HG03575 (cell line): Measurements from ENCODE around the gene PEG3.

ENCODE experiments used
- ATAC-seq: cut with Tn5 transposase; IDR thresholded peaks from one replicate; pipeline ENCODE4 v1.9.1; 2021; ENCODE audit not compliant: unreplicated experiment, insufficient number of reproducible peaks, low FRiP score; ENCODE audit errors: extremely low read depth

The PEG3 gene

DNA sequence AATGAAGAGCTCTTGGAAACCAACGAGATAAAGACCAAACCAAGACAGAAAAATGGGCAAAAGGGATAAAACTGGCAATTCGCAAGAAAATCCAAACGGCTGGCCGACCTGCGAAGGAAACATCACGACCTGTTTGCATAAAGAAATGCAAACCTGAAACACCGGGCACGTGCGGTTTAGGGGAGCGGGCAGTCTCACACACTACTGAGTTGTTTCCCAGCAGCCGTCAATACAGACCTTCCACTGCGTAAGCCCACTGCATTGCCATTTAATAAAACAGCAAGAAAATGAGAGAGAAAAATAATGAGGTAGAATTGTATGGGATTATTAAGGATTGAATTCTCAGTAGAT lies 642 bp upstream of the PEG3 start:
- no peak for ATAC-seq

DNA sequence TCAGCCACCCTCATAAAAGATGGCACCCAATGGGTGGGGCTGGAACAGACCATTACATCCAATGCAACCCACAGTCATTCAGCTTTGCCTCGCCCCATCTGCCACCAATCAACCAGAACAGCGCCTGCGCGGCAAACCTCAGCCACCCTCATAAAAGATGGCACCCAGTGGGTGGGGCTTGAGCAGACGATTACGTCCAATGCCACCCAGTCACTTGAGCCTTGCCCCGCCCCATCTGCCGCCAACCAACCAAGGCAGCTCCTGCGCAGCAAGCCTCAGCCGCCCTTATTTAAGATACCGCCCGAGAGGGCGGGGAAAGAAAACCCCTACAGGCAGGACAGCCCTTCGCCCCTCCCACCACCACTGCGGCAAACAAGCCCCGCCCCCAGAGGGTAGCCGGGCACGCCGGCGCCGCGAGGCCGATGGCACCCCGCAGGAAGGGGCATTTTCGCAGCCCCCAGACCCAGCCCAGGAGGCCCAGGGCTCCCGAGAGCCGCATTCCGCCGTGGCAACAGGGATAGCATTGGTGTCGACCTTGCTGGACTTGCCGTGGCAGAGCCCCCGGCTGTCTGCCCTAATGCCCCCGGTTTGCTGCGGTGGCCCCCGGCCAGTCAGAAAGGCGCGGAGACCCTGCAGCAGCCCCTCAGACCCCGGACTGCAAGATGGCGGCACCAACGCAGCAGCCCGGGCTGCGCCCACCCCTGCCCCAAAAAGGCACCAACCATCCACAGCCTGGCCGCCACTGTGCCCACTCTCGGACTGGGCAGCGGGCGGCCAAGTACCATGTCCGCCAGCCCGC lies 675 bp downstream of the PEG3 start:
- no peak for ATAC-seq

DNA sequence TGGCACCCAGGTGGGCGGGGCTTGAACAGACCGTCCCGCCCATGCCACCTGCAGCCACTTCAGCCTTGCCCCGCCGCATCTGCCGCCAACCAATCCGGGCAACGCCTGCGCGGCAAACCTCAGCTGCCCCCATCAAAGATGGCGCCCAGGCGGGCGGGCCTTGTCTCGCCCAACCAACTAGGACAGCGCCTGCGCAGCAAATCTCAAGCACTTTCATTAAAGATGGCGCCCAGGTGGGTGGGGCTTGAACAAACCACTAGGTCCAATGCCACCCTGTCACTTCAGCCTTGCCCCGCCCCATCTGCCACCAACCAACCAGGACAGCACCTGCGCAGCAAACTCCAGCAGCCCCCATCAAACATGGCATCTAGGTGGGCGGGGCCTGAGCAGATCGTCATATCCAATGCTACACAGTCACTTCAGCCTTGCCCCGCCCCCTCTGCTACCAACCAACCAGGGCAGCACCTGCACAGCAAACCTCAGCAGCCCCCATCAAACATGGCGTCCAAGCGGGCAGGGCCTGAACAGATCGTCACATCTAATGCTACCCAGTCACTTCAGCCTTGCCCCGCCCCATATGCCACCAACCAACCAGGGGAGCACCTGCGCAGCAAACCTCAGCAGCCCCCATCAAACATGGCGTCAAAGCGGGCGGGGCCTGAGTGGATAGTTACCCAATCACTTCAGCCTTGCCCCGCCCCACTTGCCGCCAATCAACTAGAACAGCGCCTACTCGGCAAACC lies 1.4 kb downstream of the PEG3 start:
- ATAC-seq = no peak

DNA sequence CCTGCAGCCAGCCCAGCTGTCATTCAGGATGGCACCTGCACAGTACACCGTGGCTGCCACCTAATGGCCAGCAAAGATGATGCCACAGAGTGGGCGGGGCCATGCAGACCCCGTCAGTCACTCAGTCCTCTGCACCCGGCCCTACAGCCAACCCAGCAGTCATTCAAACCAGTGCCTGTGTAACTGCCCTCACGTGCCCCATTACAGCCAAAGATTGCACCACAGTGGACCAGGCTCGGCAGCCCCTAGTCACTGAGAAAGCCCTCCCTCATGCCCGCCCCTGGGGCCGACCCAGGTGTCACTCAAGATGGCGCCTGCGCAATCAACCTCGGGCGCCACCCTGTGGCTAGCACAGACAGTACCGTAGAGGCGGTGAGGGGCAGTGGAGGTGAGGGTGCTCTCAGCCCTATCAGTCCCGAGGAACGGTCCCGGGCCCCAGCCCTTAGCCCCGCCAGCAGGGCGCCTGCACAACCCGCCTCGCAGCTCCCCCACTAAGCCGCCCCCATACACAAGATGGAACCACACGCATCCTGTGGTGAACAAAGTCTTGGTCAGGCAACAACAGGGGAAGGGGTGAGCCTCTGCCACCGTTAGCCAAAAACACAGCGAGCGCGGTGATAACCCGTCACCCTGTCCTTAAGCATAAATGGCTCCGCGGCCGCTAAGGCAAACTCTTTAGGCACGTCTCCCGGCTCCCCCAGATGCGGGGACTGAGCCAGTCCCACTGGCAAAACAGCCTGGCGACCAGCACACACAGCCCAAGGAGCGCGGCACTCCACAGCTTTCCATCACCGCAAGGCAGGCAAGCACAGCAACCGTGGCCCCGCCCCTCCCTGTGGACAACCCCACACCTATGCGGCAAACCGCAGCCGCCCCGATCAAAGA lies 2.3 kb downstream of the PEG3 start:
- no peak for ATAC-seq

DNA sequence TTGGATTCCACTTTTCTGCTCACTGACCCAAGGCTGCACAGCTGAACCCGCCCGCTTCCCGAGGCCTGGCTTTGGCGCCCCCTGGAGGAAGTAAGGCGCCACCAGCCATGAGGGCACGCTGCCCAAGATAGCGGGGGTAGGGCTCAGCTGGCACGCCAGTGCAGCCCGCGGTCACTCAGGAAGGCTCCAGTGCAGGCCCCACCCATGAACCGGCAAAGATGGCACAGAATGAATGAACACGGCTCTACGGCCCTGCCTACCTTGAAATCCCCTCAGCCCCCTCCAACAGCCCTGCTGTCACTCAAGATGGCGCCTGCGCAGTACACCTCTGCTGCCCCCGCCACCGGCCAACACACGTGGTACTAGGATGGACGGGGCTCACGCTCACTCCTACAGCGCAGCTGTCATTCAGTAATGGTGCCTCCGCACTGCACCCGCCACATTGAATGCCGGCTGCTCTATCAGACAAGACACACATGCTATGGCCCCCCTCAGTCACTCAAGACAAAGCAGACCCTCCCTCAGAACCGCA lies 3.0 kb downstream of the PEG3 start:
- no peak for ATAC-seq

DNA sequence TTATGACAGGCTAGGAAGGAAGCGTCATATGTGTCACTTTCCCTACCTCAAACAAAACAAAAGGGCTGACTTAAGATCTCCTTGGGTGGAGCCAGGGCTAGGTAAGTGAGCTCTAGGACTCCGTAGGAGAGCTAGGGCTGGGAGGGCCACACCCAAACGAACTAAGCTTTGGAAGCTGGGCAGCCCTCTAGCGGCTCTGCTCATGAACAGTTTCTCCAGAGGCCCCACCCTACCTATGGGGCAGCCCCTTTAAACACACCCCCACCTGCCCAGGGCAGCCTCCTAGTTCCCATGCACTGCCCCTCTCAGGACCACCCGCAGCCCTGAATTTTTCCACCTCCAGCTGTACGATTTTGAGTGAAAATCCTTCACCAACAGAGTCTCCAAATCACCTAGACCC lies 3.5 kb downstream of the PEG3 start:
- ATAC-seq = no peak

DNA sequence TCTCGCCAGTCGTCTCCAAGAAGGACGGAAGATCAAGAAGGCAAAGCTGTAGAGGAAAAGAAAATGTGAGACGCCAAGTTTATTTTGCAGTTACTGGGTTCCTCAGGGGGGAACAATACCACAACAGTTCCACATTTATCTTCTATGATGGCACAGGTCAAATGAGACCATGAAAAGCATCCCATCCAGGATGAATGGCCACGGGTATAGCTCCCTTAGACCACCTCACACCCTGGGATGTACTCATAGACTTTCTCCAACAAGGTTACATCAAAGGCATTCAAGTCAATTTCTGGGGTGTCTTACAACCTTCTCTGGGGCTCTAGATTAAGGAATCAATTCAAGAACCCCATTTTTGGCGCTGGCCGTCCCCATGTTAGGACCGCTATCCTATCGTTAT lies 4.5 kb downstream of the PEG3 start:
- no peak for ATAC-seq

DNA sequence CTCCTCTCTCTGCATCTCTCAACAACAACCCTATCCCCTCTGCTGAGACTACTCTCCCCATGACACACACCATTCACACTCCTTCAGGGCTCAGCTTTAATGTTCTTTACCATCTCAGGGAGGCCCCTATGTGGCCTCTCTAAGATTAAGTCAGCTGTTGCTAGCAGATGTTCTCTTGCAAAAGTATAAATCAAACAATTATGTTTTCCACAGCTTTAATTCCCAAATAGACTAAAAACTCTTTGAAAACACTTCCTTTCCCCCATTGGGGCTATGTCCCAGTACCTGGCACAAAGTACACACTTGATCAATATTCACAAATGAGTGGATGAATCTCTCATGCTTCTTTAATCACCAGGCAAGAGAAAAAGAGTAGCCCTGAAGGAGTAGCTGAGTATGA lies 5.1 kb downstream of the PEG3 start:
- no peak for ATAC-seq

DNA sequence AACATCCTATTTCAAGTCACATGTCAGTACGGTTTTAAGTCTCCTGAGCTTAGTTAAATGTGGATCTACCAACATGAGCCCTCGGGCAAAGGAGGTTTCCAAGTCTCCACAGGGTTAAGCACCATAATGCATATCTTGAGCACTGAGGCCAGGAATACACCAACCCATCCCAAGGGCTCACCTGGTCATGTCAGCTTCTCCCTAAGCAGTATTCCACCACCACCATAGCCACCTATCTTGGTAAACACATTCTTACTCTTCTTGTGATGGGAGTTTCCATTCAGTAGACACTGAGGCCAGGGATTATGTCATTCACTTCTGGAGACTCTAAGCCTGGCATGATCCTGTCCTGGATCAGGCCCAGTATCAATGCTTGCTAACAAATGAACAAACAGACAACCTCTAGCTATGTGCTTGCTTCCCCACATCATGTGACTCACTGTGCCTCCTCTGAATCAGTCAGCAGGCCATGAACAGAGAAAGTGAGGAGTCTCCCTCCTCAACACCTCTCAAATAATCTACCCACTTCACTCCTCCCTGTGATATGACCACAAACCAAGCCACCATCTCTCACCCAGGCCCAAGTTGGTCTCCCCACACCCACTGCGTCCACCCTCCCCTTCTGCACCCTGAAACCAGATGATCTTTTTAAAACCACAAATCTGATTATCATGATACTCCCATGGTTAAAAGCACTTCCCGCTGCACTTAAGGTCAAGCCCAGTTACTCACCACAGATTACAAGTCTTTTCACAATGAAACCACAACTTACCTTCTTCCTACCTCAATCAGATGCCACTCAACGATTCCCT lies 5.8 kb downstream of the PEG3 start:
- no peak for ATAC-seq

DNA sequence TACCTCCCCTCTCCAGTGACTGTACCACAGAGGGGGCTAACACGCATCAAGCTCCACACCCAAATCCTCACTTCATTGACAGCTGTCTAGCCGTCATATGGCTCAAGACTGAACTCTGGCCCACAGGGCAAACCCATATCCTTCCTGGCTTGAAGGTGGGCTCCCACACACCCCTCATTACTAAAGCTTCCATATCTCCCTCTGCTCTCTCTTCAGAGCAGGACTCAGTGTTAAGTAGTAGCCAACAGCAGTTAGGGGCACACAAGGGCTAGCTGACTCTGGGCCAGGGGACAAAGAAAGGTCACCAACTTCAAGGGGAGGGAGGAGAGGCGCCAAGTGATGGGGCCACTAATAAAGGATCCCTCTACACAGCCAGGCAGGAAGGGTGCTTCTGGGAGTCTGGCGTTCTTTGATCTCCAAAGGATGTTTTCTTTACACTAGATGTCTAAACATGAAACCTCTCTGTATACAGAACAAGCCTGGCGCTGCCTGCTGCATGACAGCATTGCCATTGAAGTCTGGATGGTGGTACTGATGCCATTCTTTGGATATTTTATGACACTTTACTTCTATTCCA lies 8.1 kb downstream of the PEG3 start:
- ATAC-seq = no peak

DNA sequence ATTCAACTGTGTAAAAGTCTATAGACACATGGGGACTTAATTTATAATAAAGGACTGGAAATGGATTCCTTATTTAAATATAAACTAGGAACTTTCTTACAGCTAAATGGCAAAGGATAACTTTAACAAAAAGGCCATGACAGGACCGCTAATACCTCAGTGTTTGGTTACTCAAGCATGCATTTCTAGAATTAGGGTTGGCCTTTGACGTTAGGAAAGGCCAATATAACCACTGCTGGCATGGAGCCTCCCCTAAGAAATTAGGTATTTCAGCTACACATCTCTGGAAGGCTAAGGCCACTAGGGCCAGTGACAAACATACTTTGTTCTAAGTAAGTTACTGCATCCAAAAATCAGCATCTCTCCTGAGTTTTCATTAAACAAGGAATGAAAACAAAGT lies 9.3 kb downstream of the PEG3 start:
- no peak for ATAC-seq

DNA sequence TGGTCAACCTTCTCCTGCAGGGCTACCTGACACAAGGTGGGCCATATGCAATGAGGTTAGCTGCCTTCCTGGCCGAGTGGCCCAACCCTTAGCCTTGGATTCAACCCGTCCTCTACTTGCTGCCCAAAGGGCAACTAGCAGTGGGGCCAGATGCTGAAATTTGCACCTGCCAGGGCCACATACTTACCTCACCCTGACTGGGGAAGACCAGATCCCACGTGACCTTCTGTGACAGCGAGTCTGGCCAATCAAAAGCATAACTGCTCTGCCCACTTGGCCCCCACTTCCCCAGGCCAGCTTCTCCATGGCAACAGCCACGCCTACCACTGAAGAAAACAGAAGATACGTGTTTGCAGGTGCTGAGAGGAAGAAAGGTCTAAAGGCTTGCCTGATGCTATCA lies 10.9 kb downstream of the PEG3 start:
- no peak for ATAC-seq

DNA sequence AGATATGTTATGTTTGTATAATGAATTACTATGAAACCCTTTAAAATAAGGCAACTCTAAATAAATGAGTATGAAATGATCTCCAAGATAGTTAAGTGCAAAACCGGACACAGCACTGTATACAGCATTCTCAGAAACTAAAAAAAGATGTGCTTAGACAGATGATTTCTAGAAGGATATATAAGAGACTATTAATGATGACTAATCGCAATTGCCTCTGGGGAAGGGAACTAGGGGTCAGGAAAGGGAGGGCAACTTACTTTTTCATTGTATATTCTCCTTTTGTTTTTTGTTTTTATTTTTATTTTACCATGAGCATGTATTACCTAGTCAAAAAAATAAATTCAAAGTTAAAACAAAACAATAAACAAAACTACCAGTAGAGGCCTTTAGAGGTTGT lies 12.8 kb downstream of the PEG3 start:
- no peak for ATAC-seq

DNA sequence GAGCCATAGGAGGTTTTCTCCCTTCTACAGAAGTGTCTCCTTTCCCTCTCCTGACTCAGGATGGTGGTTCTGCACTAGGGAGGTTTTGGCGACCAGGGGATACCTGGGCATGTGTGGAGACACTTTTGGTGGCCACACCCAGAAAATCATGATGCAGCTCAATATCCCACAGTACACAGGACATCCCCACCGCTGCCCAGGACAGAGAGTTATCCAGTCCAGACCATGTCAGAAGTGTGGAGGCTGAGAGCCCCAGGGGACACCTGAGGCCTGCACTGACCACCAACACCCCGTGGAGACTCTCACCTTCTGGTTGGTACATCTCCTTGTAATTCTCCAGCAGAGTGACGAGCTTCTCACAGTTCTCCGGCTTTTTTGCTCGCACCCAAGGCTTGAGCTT lies 16.6 kb downstream of the PEG3 start:
- no peak for ATAC-seq

DNA sequence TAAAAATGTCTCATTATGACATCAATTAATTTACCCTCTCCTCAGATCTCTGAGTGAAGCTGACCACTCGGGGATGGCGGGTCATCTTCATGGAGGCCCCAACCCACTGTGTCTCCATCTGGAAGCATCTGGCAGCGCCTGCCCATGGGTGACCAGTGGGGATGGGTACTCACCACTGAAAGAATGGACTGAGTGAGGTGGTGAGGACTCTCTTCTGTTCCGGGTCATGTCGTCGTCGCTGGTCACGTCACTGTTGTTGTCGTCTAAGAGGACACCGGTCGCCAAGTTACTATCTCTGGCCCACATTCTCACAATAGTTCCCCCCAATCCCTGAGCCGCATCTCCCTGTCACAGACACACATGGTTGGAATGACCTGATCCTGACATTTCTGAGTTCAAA lies 17.1 kb downstream of the PEG3 start:
- no peak for ATAC-seq

DNA sequence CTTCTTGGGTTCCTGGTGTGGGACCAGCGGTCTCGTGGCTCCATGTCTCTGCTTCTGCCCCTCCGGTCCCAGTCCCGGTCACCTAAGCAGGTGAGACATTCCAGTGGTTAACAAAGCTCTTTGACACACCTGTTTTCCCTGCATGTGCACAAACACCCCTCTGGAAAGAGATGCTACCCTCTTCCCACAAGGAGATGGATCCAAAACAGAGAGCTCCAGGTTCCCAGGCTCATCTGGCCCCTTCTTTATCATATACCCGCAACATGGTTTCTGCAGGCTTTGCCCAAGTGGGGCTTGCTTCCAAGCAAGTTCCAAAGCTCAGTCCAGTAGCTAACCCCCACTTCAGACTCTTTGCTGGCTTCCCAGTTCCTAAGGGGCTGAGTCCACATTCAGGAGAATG lies 17.8 kb downstream of the PEG3 start:
- no peak for ATAC-seq

DNA sequence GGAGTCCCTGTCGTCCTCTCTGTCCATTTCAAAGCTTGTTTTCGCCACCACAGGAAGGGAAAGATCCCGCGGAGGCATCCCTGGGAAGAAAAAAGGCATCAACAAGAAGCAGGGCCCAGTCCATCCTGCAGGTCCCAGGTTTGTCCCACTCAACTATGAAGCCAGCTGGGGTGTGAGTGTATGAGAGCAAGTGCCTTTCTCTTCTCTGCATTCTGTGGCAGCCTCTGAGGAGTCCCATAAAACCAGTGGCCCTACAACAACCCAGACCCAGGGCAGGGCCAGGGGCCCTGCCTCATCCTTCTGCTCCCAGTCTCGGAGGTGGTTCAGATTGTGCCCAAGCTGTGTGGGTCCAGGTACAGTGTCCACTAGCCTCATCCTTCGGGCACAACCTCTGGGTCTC lies 18.9 kb downstream of the PEG3 start:
- ATAC-seq = no peak

DNA sequence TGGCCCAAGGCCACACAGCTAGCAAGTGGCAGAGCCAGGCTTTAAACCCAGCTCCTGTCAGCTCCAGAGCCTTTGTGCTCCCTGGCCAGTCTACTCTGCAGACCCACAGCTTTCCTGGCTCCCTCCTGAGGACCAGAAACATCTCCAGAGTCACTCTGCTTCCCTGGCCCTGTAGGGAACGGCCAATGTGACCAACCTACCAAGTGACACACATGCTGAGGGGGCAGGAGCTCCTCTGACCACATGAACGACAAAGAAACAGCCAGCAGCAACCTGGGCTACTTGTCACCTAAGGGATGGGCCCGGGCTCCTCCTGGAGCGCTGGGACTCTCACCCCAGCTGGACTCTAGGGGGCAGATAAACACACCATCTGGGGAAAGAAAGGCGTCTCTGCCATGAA lies 19.3 kb downstream of the PEG3 start:
- no peak for ATAC-seq

DNA sequence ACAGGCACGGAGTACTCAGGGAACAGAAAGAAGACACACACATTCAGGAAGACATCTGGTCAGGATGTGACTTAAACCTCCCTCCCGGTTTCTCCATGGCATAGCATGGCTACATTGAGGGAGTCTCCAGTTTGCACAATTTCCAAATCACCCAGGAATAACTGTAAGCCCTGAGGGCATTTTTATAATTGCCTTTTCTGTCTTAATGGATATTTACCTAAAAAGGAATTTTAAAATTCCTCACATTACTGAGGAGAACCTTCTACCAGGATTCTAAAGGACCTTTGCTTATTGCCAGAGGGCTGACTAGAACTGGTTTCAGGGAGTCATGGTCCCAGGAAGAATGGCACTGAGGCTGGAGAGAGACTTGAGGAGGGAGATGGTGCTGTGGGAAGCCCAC lies 21.4 kb downstream of the PEG3 start:
- ATAC-seq = no peak
